ENCODE results near the gene PPP1R10.
A peak's percentile ranks its signal among the peaks of the same experiment; 100 is the strongest.
"Not testable (repeated sequence)": the region's sequence is repeated elsewhere in the genome, so short reads cannot be mapped to it uniquely, and the experiment has no call there.

The PPP1R10 gene

DNA sequence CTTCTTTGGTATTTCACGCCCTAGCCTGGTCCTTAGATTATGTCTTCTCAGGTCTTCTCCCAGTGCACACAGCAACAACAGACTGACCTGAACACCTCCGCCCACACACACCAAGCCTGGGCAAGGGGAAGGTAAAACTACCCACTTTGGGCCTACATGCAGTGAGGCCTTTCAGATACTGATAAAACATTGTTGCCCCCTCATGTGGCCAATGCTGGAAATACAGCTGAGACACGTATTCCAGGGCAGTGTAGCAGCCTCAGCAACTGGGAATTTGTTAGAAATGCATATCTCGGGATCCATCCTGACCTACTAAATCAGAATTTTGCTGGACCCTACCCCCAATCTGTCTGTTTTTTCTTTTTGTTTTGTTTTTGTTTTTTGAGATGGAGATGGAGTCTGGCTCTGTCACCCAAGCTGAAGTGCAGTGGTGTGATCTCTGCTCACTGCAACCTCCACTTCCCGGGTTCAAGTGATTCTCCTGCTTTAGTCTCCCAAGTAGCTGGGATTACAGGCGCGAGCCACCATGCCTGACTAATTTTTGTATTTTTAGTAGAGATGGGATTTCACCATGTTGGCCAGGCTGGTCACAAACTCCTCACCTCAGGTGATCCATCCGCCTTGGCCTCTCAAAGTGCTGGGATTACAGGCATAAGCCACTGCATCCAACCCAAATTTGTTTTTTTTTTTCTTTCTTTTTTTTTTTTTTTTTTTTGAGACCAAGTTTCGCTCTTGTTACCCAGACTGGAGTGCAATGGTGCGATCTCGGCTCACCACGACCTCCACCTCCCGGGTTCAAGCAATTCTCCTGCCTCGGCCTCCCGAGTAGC, 19.5 kb downstream of the PPP1R10 start:
- H3K9ac ChIP-seq (ENCODE audit: low read length); H3K9me3 ChIP-seq (replicated peaks; ENCODE audit: insufficient read depth, low read length); H3K9me2 ChIP-seq (replicated peaks; ENCODE audit: insufficient read depth, low read length); H3K36me3 ChIP-seq (replicated peaks; ENCODE audit: insufficient read depth, low read length); H3K4me1 ChIP-seq (ENCODE audit: low read length); H3K27ac ChIP-seq (ENCODE audit: low read length); H4K20me1 ChIP-seq (ENCODE audit: insufficient read depth, low read length); H2AFZ ChIP-seq (ENCODE audit: low read length); H3K27me3 ChIP-seq (replicated peaks; ENCODE audit: insufficient read depth, low read length); H3K4me2 ChIP-seq (ENCODE audit: low read depth, low read length); H3K4me3 ChIP-seq (ENCODE audit: low read length): not testable (repeated sequence)
- TF ChIP-seq, protein P1, sequence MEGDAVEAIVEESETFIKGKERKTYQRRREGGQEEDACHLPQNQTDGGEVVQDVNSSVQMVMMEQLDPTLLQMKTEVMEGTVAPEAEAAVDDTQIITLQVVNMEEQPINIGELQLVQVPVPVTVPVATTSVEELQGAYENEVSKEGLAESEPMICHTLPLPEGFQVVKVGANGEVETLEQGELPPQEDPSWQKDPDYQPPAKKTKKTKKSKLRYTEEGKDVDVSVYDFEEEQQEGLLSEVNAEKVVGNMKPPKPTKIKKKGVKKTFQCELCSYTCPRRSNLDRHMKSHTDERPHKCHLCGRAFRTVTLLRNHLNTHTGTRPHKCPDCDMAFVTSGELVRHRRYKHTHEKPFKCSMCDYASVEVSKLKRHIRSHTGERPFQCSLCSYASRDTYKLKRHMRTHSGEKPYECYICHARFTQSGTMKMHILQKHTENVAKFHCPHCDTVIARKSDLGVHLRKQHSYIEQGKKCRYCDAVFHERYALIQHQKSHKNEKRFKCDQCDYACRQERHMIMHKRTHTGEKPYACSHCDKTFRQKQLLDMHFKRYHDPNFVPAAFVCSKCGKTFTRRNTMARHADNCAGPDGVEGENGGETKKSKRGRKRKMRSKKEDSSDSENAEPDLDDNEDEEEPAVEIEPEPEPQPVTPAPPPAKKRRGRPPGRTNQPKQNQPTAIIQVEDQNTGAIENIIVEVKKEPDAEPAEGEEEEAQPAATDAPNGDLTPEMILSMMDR (IDR thresholded peaks at IDR 0.05; ENCODE audit: low read length) = peak; percentile 80
- peak; percentile 71 for DNase-seq
- Histone ChIP-seq H3F3A (ENCODE audit: insufficient read depth, low read length) (peaks cover 51% of the 10 kb centered on the region), H3K79me2 (ENCODE audit: low read length) (0 out of 2 replicates have a peak, but pooled peaks cover 10% of the 10 kb centered on the region)

DNA sequence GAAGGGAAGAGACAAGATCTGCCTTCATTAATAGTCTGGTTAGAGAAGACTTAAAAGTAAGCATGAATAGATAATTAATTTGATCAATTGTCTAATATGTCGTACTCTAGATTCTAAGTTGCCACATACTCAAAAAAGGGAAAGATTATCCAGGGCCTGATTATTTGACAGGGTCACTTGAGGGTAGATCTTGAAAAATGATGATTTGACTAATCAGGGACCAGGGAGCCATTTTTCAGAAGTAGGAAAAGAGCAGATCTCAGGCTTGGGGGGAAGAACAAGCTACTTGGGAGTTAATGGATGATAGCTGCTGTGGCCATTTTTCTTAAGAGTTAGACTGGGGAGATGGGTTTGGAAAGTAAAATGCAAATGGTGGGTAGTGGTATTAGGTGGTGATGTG, 24.8 kb downstream of the PPP1R10 start:
- peaks cover 36% of the 10 kb centered on the region; the same call in 1 of the 2 replicates for H3K79me2 ChIP-seq (ENCODE audit: low read length)
- H4K20me1 ChIP-seq (ENCODE audit: insufficient read depth, low read length) = 0 out of 2 replicates have a peak, but pooled peaks cover 2% of the 10 kb centered on the region
- H3K27me3 ChIP-seq (replicated peaks; ENCODE audit: insufficient read depth, low read length) = no peaks in the 10 kb centered on the region
- H3K36me3 ChIP-seq (replicated peaks; ENCODE audit: insufficient read depth, low read length) = no peaks in the 10 kb centered on the region; the same call in 1 of the 2 replicates
- TF ChIP-seq, protein P1 (IDR thresholded peaks at IDR 0.05; ENCODE audit: low read length) = no peak
- TF ChIP-seq EZH2 (optimal IDR thresholded peaks at IDR 0.05; ENCODE audit: low read depth, low read length) = no peak
- TF ChIP-seq EZH2phosphoT487 (IDR thresholded peaks at IDR 0.05; ENCODE audit: low read length) = no peak
- no peak overlapping the region for H3K9ac ChIP-seq (ENCODE audit: low read length)
- no peaks in the 10 kb centered on the region for H3K9me2 ChIP-seq (replicated peaks; ENCODE audit: insufficient read depth, low read length)
- no peak overlapping the region for H3K27ac ChIP-seq (ENCODE audit: low read length)
- peaks cover 11% of the 10 kb centered on the region for H3F3A ChIP-seq (ENCODE audit: insufficient read depth, low read length)
- no peaks in the 10 kb centered on the region for H3K9me3 ChIP-seq (replicated peaks; ENCODE audit: insufficient read depth, low read length)
- no peak for DNase-seq
- no peak overlapping the region for H3K4me3 ChIP-seq (ENCODE audit: low read length)
- H3K4me2 ChIP-seq (ENCODE audit: low read depth, low read length) = no peak overlapping the region
- no peak overlapping the region for H2AFZ ChIP-seq (ENCODE audit: low read length)
- H3K4me1 ChIP-seq (ENCODE audit: low read length) = no peaks in the 10 kb centered on the region

DNA sequence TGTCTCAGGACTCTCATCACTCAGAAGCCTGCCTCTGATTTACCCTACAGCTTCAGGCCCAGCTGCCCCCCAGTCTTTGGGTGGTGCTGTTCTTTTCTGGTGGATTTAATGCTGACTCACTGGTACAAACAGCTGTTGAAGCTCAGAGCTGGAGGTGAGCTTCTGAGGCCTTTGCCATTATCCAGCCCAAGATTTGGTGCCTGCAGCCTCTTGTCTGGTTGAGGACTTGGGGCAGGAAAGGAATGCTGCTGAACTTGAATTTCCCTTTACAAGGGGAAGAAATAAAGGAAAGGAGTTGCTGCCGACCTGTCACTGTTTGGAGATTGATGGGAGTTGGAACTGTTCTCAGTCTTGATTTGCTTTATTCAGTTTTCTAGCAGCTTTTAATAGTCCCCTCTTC, 26.0 kb downstream of the PPP1R10 start:
- TF ChIP-seq, protein P1 (IDR thresholded peaks at IDR 0.05; ENCODE audit: low read length) = no peak
- TF ChIP-seq EZH2phosphoT487 (IDR thresholded peaks at IDR 0.05; ENCODE audit: low read length) = no peak
- no peak for TF ChIP-seq EZH2 (optimal IDR thresholded peaks at IDR 0.05; ENCODE audit: low read depth, low read length)
- Histone ChIP-seq H3K9ac (ENCODE audit: low read length) (no peak overlapping the region), H3K9me3 (replicated peaks; ENCODE audit: insufficient read depth, low read length) (no peaks in the 10 kb centered on the region), H3K4me1 (ENCODE audit: low read length) (no peaks in the 10 kb centered on the region), H3K27me3 (replicated peaks; ENCODE audit: insufficient read depth, low read length) (no peaks in the 10 kb centered on the region), H3K36me3 (replicated peaks; ENCODE audit: insufficient read depth, low read length) (no peaks in the 10 kb centered on the region; the same call in 1 of the 2 replicates), H4K20me1 (ENCODE audit: insufficient read depth, low read length) (no peaks in the 10 kb centered on the region), H3K27ac (ENCODE audit: low read length) (no peak overlapping the region), H3K79me2 (ENCODE audit: low read length) (peaks cover 36% of the 10 kb centered on the region; the same call in 1 of the 2 replicates), H3F3A (ENCODE audit: insufficient read depth, low read length) (peaks cover 6% of the 10 kb centered on the region; the same call in 1 of the 2 replicates), H3K9me2 (replicated peaks; ENCODE audit: insufficient read depth, low read length) (no peaks in the 10 kb centered on the region), H3K4me3 (ENCODE audit: low read length) (no peak overlapping the region), H2AFZ (ENCODE audit: low read length) (no peak overlapping the region), H3K4me2 (ENCODE audit: low read depth, low read length) (no peak overlapping the region)
- DNase-seq = no peak
